CD4-positive, alpha-beta T cell (primary cell): ENCODE results near the gene TXN. TPM values are rescaled to one million over a fixed set of nuclear protein-coding genes. Genes with fewer than 3 reads are reported as not detected.

Source experiments
- ATAC-seq: fragments of 200-7000 bp; cut with Tn5 transposase; one replicate; pipeline ENCODE4 v1.10.0; 2022; ENCODE audit warnings: mild to moderate bottlenecking; ENCODE audit not compliant: poor library complexity
- CTCF ChIA-PET: fragments of 350-600 bp; sonication (Branson Sonifier 250); formaldehyde crosslinking; loops from one replicate; lab custom pipeline; 2021; ENCODE audit warnings: antibody characterized with exemption, inconsistent platforms; lab: Charles Lee
- POLR2A ChIA-PET: fragments of 350-600 bp; sonication (Branson Sonifier 250); formaldehyde crosslinking; loops from one replicate; lab custom pipeline; 2021; ENCODE audit warnings: antibody characterized with exemption, inconsistent platforms; lab: Charles Lee
- DNase-seq, 14 experiments: peaks; one replicate each; pipeline ENCODE4 v3.0.0-alpha.2; 2013 to 2020; ENCODE audit warnings: mixed read lengths in 2 of 14
- H3K27ac ChIP-seq, 2 donors: one replicate each; pipeline versions ENCODE4 v1.5.1 to v1.7.0; 2013; ENCODE audit warnings: low read length in 2 of 2, low read depth in 1 of 2, mild to moderate bottlenecking in 1 of 2
- H3K27me3 ChIP-seq, 2 experiments: 1 replicate in 1 of 2; 2 replicates in 1 of 2; pipeline versions ENCODE4 v1.6.1 to v1.7.0; 2013; ENCODE audit warnings: low read length in 2 of 2, control low read depth in 1 of 2, mild to moderate bottlenecking in 1 of 2, moderate library complexity in 1 of 2; ENCODE audit not compliant: insufficient read depth in 2 of 2, control insufficient read depth in 1 of 2
- H3K36me3 ChIP-seq: one replicate; pipeline ENCODE4 v1.6.1; 2013; ENCODE audit warnings: low read length, control low read depth; ENCODE audit not compliant: insufficient read depth
- H3K4me1 ChIP-seq: one replicate; pipeline ENCODE4 v1.6.1; 2013; ENCODE audit warnings: low read length, control low read depth; ENCODE audit not compliant: insufficient read depth
- H3K4me3 ChIP-seq: one replicate; pipeline ENCODE4 v1.5.1; 2013; ENCODE audit warnings: mild to moderate bottlenecking, low read length, moderate library complexity
- H3K9me3 ChIP-seq, 2 experiments: 1 replicate in 1 of 2; 2 replicates in 1 of 2; pipeline versions ENCODE4 v1.6.1 to v1.7.0; 2013; ENCODE audit warnings: low read length in 2 of 2, mild to moderate bottlenecking in 2 of 2, control low read depth in 1 of 2, moderate library complexity in 1 of 2; ENCODE audit not compliant: control insufficient read depth in 1 of 2, insufficient read depth in 1 of 2
- H3K27ac Mint-ChIP-seq: one replicate; pipeline ENCODE4 v1.8.0; 2020; ENCODE audit warnings: mixed read lengths
- H3K27me3 Mint-ChIP-seq: one replicate; pipeline ENCODE4 v1.8.0; 2021; ENCODE audit warnings: mixed read lengths
- H3K36me3 Mint-ChIP-seq: one replicate; pipeline ENCODE4 v1.8.0; 2021; ENCODE audit warnings: low read depth, mixed read lengths
- H3K4me1 Mint-ChIP-seq: one replicate; pipeline ENCODE4 v1.8.0; 2021; ENCODE audit warnings: low read depth, mixed read lengths
- H3K4me3 Mint-ChIP-seq: one replicate; pipeline ENCODE4 v1.8.0; 2020; ENCODE audit warnings: mild to moderate bottlenecking, mixed read lengths
- H3K9me3 Mint-ChIP-seq: one replicate; pipeline ENCODE4 v1.8.0; 2020; ENCODE audit warnings: mixed read lengths
- CTCF ChIP-seq: fragments of 200-600 bp; IDR thresholded peaks from one replicate; pipeline ENCODE4 v1.8.0; 2022; ENCODE audit warnings: antibody characterized with exemption, mild to moderate bottlenecking
- intact Hi-C, 2 experiments: fragments of 100-400 bp; cut with DNase I in 1 of 2; cut with micrococcal nuclease in 1 of 2; formaldehyde crosslinking; loops; one replicate each; pipeline versions ENCODE4 v1.15.1 to v1.9.0; 2023 to 2025; cut with DNase I, micrococcal nuclease
- total RNA-seq, 174 experiments: library from RNA in 2 of 174; stranded (reverse) in 2 of 174; gene quantifications; one replicate each; pipeline ENCODE4 v1.2.3 and lab custom pipeline; 2021 to 2026

Gene TXN
- total RNA-seq, 2 experiments from 2014 or later, result 31.5 to 35.1 TPM

- Histone ChIP-seq H3K36me3 (peaks cover 53% of the 10 kb centered on the region), H3K27ac (no peak overlapping the region), H3K4me3 (no peak overlapping the region), H3K27me3 (no peaks in the 10 kb centered on the region), H3K4me1 (no peaks in the 10 kb centered on the region), H3K9me3 (no peaks in the 10 kb centered on the region)
- H3K27me3 Mint-ChIP-seq, result no peaks in the 10 kb centered on the region
- peaks cover 65% of the 10 kb centered on the region for H3K36me3 Mint-ChIP-seq
- TF ChIP-seq CTCF, result no peak
- DNase-seq, result no peak
- H3K9me3 Mint-ChIP-seq, result no peaks in the 10 kb centered on the region
- H3K27ac Mint-ChIP-seq, result no peak overlapping the region
- ATAC-seq, result no peak
- H3K4me1 Mint-ChIP-seq, result no peaks in the 10 kb centered on the region
- no peak overlapping the region for H3K4me3 Mint-ChIP-seq
- POLR2A ChIA-PET, result interaction anchor here (1.2 kb wide), 1 partner anchor 10 kb away, joined by 4 read pairs; the partner anchor contains the start of gene TXN
- intact Hi-C loops, result no loop called here
- CTCF ChIA-PET, result no interaction called here
Observed at GRCh38 chr9:110246214-110246613, 10.1 kb downstream of the TXN start.

GRCh38 chr9:110244616-110245015 lies 11.7 kb downstream of the TXN start:
- H3K4me1 ChIP-seq, result no peaks in the 10 kb centered on the region
- H3K36me3 ChIP-seq, result peaks cover 43% of the 10 kb centered on the region
- no peak for ATAC-seq
- no peak overlapping the region for H3K4me3 ChIP-seq
- intact Hi-C loops, result no loop called here
- no peaks in the 10 kb centered on the region for H3K27me3 ChIP-seq
- no peaks in the 10 kb centered on the region for H3K9me3 Mint-ChIP-seq
- no peak for TF ChIP-seq CTCF
- no peak overlapping the region for H3K27ac ChIP-seq
- peaks cover 54% of the 10 kb centered on the region for H3K36me3 Mint-ChIP-seq
- no peaks in the 10 kb centered on the region for H3K27me3 Mint-ChIP-seq
- no peak overlapping the region for H3K27ac Mint-ChIP-seq
- no peaks in the 10 kb centered on the region for H3K4me1 Mint-ChIP-seq
- H3K4me3 Mint-ChIP-seq, result no peak overlapping the region
- no peaks in the 10 kb centered on the region for H3K9me3 ChIP-seq
- DNase-seq, result no peak
- CTCF ChIA-PET, result no interaction called here
- POLR2A ChIA-PET, result no interaction called here

- ChIA-PET CTCF (no interaction called here), POLR2A (interaction anchor here (1.4 kb wide), 1 partner anchor 14 kb away, joined by 3 read pairs; the partner anchor contains the start of gene TXN)
- Mint-ChIP-seq H3K9me3 (no peaks in the 10 kb centered on the region), H3K27ac (no peak overlapping the region), H3K4me3 (no peak overlapping the region), H3K36me3 (peaks cover 31% of the 10 kb centered on the region), H3K27me3 (no peaks in the 10 kb centered on the region), H3K4me1 (no peaks in the 10 kb centered on the region)
- no peak overlapping the region for H3K27ac ChIP-seq
- TF ChIP-seq CTCF, result no peak
- no peak overlapping the region for H3K4me3 ChIP-seq
- ATAC-seq, result no peak
- no peak for DNase-seq
- peaks cover 31% of the 10 kb centered on the region for H3K36me3 ChIP-seq
- H3K4me1 ChIP-seq, result no peaks in the 10 kb centered on the region
- no peaks in the 10 kb centered on the region for H3K9me3 ChIP-seq
- intact Hi-C loops, result no loop called here
- H3K27me3 ChIP-seq, result no peaks in the 10 kb centered on the region
Observed at GRCh38 chr9:110241858-110242321, 14.4 kb downstream of the TXN start.
